Uterus (tissue), 2 donors: ENCODE measurements around the gene CALHM1.

Experiments
- POLR2A ChIP-seq, 2 donors: fragments of 450-650 bp; IDR thresholded peaks; one replicate each; pipeline ENCODE4 v1.6.1; 2016; ENCODE audit warnings: antibody characterized with exemption in 2 of 2, mild to moderate bottlenecking in 1 of 2, moderate library complexity in 1 of 2
- TF ChIP-seq, protein P1 (sequence below), 4 experiments: fragments of 200-600 bp in 2 of 4; fragments of 450-650 bp in 2 of 4; sonication (generic) in 2 of 4; IDR thresholded peaks; one replicate each; pipeline ENCODE4 v1.5.1; 2016 to 2019; ENCODE audit warnings: antibody characterized with exemption in 4 of 4, mild to moderate bottlenecking in 2 of 4, moderate library complexity in 1 of 4

GRCh38 chr10:103500481-103500880, 41.8 kb upstream of the CALHM1 start:
- TF ChIP-seq, protein P1, sequence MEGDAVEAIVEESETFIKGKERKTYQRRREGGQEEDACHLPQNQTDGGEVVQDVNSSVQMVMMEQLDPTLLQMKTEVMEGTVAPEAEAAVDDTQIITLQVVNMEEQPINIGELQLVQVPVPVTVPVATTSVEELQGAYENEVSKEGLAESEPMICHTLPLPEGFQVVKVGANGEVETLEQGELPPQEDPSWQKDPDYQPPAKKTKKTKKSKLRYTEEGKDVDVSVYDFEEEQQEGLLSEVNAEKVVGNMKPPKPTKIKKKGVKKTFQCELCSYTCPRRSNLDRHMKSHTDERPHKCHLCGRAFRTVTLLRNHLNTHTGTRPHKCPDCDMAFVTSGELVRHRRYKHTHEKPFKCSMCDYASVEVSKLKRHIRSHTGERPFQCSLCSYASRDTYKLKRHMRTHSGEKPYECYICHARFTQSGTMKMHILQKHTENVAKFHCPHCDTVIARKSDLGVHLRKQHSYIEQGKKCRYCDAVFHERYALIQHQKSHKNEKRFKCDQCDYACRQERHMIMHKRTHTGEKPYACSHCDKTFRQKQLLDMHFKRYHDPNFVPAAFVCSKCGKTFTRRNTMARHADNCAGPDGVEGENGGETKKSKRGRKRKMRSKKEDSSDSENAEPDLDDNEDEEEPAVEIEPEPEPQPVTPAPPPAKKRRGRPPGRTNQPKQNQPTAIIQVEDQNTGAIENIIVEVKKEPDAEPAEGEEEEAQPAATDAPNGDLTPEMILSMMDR (IDR thresholded peaks at IDR 0.05): no peak
- no peak for TF ChIP-seq POLR2A (IDR thresholded peaks at IDR 0.05)
